DND-41 (cell line): ENCODE data around the gene CRACR2B.

Experiments used
- EZH2 ChIP-seq: IDR thresholded peaks from 3 replicates; pipeline ENCODE4 v1.6.1; 2012; ENCODE audit warnings: borderline replicate concordance, low read depth, mild to moderate bottlenecking, moderate library complexity, low read length, inconsistent platforms; ENCODE audit not compliant: severe bottlenecking
- TF ChIP-seq, protein P1 (sequence below): IDR thresholded peaks from 2 replicates; pipeline ENCODE4 v1.5.1; 2012; ENCODE audit warnings: borderline replicate concordance, low read length, moderate library complexity, mild to moderate bottlenecking; ENCODE audit not compliant: poor library complexity, severe bottlenecking; ENCODE audit errors: extremely low read depth

DNA sequence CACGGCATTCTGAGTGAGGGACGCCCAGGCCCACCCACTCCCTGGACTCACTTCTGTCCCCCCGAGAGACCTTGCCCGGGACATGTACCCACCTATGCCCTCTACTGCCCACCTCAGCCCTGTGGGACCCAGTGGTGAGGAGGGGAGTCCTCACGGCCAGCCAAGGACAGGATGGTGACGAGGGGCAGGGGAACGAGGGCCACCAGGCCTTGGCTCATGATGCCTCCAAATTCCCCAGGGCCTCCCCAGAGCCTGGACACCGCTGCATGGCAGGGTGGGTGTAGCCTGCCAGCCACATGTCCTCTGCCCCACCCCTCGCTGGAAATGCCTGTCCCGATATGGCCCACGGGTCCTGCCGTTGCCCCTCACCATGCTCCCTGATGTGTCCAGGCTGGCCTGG lies 41.1 kb downstream of the CRACR2B start:
- no peak for TF ChIP-seq EZH2
- TF ChIP-seq, protein P1, sequence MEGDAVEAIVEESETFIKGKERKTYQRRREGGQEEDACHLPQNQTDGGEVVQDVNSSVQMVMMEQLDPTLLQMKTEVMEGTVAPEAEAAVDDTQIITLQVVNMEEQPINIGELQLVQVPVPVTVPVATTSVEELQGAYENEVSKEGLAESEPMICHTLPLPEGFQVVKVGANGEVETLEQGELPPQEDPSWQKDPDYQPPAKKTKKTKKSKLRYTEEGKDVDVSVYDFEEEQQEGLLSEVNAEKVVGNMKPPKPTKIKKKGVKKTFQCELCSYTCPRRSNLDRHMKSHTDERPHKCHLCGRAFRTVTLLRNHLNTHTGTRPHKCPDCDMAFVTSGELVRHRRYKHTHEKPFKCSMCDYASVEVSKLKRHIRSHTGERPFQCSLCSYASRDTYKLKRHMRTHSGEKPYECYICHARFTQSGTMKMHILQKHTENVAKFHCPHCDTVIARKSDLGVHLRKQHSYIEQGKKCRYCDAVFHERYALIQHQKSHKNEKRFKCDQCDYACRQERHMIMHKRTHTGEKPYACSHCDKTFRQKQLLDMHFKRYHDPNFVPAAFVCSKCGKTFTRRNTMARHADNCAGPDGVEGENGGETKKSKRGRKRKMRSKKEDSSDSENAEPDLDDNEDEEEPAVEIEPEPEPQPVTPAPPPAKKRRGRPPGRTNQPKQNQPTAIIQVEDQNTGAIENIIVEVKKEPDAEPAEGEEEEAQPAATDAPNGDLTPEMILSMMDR: no peak
